Smooth muscle cell (in vitro differentiated cells): ENCODE data around the gene ASTL. TPM values are rescaled to one million over a fixed set of nuclear protein-coding genes. Genes with fewer than 3 reads are reported as not detected.

Experiments
- DNase-seq: peaks from one replicate; lab custom pipeline; 2025; ENCODE audit not compliant: unreplicated experiment; lab: John Stamatoyannopoulos, UW
- H2AFZ ChIP-seq: fragments of 200-600 bp; sonication (generic); 2 replicates; pipeline ENCODE4 v1.6.0; 2016; ENCODE audit warnings: antibody characterized with exemption, low read depth, mild to moderate bottlenecking
- H3F3A ChIP-seq: fragments of 200-600 bp; sonication (generic); 2 replicates; pipeline ENCODE4 v1.6.0; 2017; ENCODE audit warnings: antibody characterized with exemption, low read depth
- H3K27ac ChIP-seq: fragments of 200-600 bp; sonication (generic); 2 replicates; pipeline ENCODE4 v1.5.1; 2016; ENCODE audit warnings: low read depth, mild to moderate bottlenecking
- H3K27me3 ChIP-seq: fragments of 200-600 bp; sonication (generic); 2 replicates; pipeline ENCODE4 v1.6.1; 2016; ENCODE audit warnings: low read depth, mild to moderate bottlenecking
- H3K36me3 ChIP-seq: fragments of 200-600 bp; sonication (generic); 2 replicates; pipeline ENCODE4 v1.5.1; 2016; ENCODE audit warnings: low read depth
- H3K4me1 ChIP-seq: fragments of 200-600 bp; sonication (generic); 2 replicates; pipeline ENCODE4 v1.5.1; 2016; ENCODE audit warnings: low read depth
- H3K4me2 ChIP-seq: fragments of 200-600 bp; sonication (generic); 2 replicates; pipeline ENCODE4 v1.6.0; 2016; ENCODE audit warnings: mild to moderate bottlenecking
- H3K4me3 ChIP-seq: fragments of 200-600 bp; sonication (generic); 2 replicates; pipeline ENCODE4 v1.5.1; 2016; ENCODE audit warnings: mild to moderate bottlenecking
- H3K79me2 ChIP-seq: fragments of 200-600 bp; sonication (generic); 2 replicates; pipeline ENCODE4 v1.6.0; 2016; ENCODE audit warnings: low read depth, mild to moderate bottlenecking
- H3K9ac ChIP-seq: fragments of 200-600 bp; sonication (generic); 2 replicates; pipeline ENCODE4 v1.6.0; 2016; ENCODE audit warnings: low read depth
- H3K9me3 ChIP-seq: fragments of 200-600 bp; sonication (generic); replicated peaks from 2 replicates; pipeline ENCODE4 v1.5.1; 2016; ENCODE audit warnings: low read depth
- H4K20me1 ChIP-seq: fragments of 200-600 bp; sonication (generic); 2 replicates; pipeline ENCODE4 v1.6.0; 2016; ENCODE audit warnings: low read depth
- CTCF ChIP-seq: fragments of 200-600 bp; sonication (generic); IDR thresholded peaks from 2 replicates; pipeline ENCODE4 v1.5.1; 2017; ENCODE audit warnings: borderline replicate concordance, mild to moderate bottlenecking, antibody characterized with exemption; ENCODE audit not compliant: insufficient read depth, poor library complexity, severe bottlenecking
- WGBS: methylation state at CpG from one replicate; pipeline ENCODE4 v1.1.7; 2016; ENCODE audit warnings: low lambda C conversion rate; 5-methylcytosine and 5-hydroxymethylcytosine counted together
- polyA plus RNA-seq: library from polyadenylated mRNA; unstranded; fragments of >200 nt; fragmentation: Nextera tagmentation; extraction: Ambion mirVana; gene quantifications from 2 replicates; pipeline ENCODE4 v1.2.1, GENCODE V29; 2016
- total RNA-seq: library from RNA; depleted of rRNA; stranded (reverse); fragments of >200 nt; gene quantifications from 2 replicates; pipeline ENCODE4 v1.2.3, GENCODE V29; 2014

Gene ASTL
- total and polyA plus RNA-seq, 2 experiments from 2014 or later = 0.40 TPM; not detected in 1

GRCh38 chr2:96120091-96120720, 18.1 kb downstream of the ASTL start:
- H3K27me3 ChIP-seq = peaks cover 48% of the 10 kb centered on the region
- 53% methylated on average over 6 of the region's 11 CpGs for WGBS
- H3K27ac ChIP-seq = no peak overlapping the region
- no peaks in the 10 kb centered on the region for H3K9me3 ChIP-seq
- no peaks in the 10 kb centered on the region for H3K79me2 ChIP-seq
- H2AFZ ChIP-seq = no peak overlapping the region
- peaks cover 6% of the 10 kb centered on the region for H3K4me1 ChIP-seq
- H3K36me3 ChIP-seq = no peaks in the 10 kb centered on the region
- TF ChIP-seq CTCF = no peak
- DNase-seq = no peak
- no peaks in the 10 kb centered on the region for H4K20me1 ChIP-seq
- no peaks in the 10 kb centered on the region for H3F3A ChIP-seq
- H3K4me2 ChIP-seq = no peak overlapping the region
- no peak overlapping the region for H3K4me3 ChIP-seq
- H3K9ac ChIP-seq = no peak overlapping the region

- no peak for TF ChIP-seq CTCF
- no peak overlapping the region for H2AFZ ChIP-seq
- peaks cover 56% of the 10 kb centered on the region for H3K27me3 ChIP-seq
- H3K9ac ChIP-seq = no peak overlapping the region
- no peak overlapping the region for H3K27ac ChIP-seq
- no peak overlapping the region for H3K4me3 ChIP-seq
- no peaks in the 10 kb centered on the region for H3K36me3 ChIP-seq
- 93% methylated on average over 5 of the region's 5 CpGs for WGBS
- no peak for DNase-seq
- no peaks in the 10 kb centered on the region for H4K20me1 ChIP-seq
- no peaks in the 10 kb centered on the region for H3K9me3 ChIP-seq
- H3K4me2 ChIP-seq = no peak overlapping the region
- peaks cover 6% of the 10 kb centered on the region for H3K4me1 ChIP-seq
- H3K79me2 ChIP-seq = no peaks in the 10 kb centered on the region
- H3F3A ChIP-seq = no peaks in the 10 kb centered on the region
Measured at GRCh38 chr2:96119389-96119751, 18.9 kb downstream of the ASTL start.

- Histone ChIP-seq H3K4me2 (no peak overlapping the region), H2AFZ (no peak overlapping the region), H3K4me3 (no peak overlapping the region), H3K27ac (no peak overlapping the region), H3K27me3 (peaks cover 61% of the 10 kb centered on the region), H3F3A (no peaks in the 10 kb centered on the region), H3K4me1 (peaks cover 6% of the 10 kb centered on the region), H4K20me1 (no peaks in the 10 kb centered on the region), H3K9ac (no peak overlapping the region), H3K79me2 (no peaks in the 10 kb centered on the region), H3K36me3 (no peaks in the 10 kb centered on the region), H3K9me3 (no peaks in the 10 kb centered on the region)
- DNase-seq = no peak
- 89% methylated on average over 13 of the region's 13 CpGs for WGBS
- no peak for TF ChIP-seq CTCF
Measured at GRCh38 chr2:96118698-96119388, 19.5 kb downstream of the ASTL start.
